Ramos (cell line): Measurements from ENCODE around the gene KRTAP10-10.
"Not testable (repeated sequence)": the region's sequence is repeated elsewhere in the genome, so short reads cannot be mapped to it uniquely, and the experiment has no call there.

Experiments
- in situ Hi-C: fragments of 300-500 bp; cut with MboI; formaldehyde crosslinking; loops from one replicate; pipeline ENCODE4 v1.14.3; 2022; ENCODE audit warnings: low sequenced_read_pairs; ENCODE audit not compliant: unreplicated experiment

Gene KRTAP10-10

GRCh38 chr21:44648557-44649311 is 11.6 kb downstream of the KRTAP10-10 start:
- in situ Hi-C loops = no loop called here

GRCh38 chr21:44649521-44650100 is 12.5 kb downstream of the KRTAP10-10 start:
- in situ Hi-C loops = no loop called here

GRCh38 chr21:44650265-44650972 is 13.3 kb downstream of the KRTAP10-10 start:
- in situ Hi-C loops = no loop called here

GRCh38 chr21:44650973-44651675 is 14.0 kb downstream of the KRTAP10-10 start:
- in situ Hi-C loops = no loop called here

- in situ Hi-C loops = no loop called here
Observed at GRCh38 chr21:44653123-44653522, 16.0 kb downstream of the KRTAP10-10 start.

- in situ Hi-C loops = no loop called here
Observed at GRCh38 chr21:44653656-44654575, 16.8 kb downstream of the KRTAP10-10 start.

- in situ Hi-C loops = no loop called here
Observed at GRCh38 chr21:44654576-44655175, 17.5 kb downstream of the KRTAP10-10 start, which contains the start of gene KRTAP12-4. KRTAP12-4 (minus strand) TSS chr21:44654659; CDS start chr21:44654614, 45 bp downstream.

GRCh38 chr21:44656868-44657267 is 19.7 kb downstream of the KRTAP10-10 start:
- in situ Hi-C loops = no loop called here

- in situ Hi-C loops = no loop called here
Observed at GRCh38 chr21:44657635-44658540, 20.7 kb downstream of the KRTAP10-10 start, which contains the start of gene KRTAP12-3. KRTAP12-3 (plus strand) TSS chr21:44657932; CDS start chr21:44657980, 48 bp downstream.

GRCh38 chr21:44658541-44658910 is 21.4 kb downstream of the KRTAP10-10 start:
- in situ Hi-C loops = no loop called here

GRCh38 chr21:44658913-44659595 is 21.9 kb downstream of the KRTAP10-10 start:
- in situ Hi-C loops = no loop called here

GRCh38 chr21:44661567-44661966 is 24.4 kb downstream of the KRTAP10-10 start:
- in situ Hi-C loops = not testable (repeated sequence)

- in situ Hi-C loops = no loop called here
Observed at GRCh38 chr21:44664691-44665090, 27.5 kb downstream of the KRTAP10-10 start.

GRCh38 chr21:44666401-44667320 is 29.5 kb downstream of the KRTAP10-10 start, which contains the start of gene KRTAP12-2:
KRTAP12-2 (minus strand) TSS chr21:44666927; CDS start chr21:44666886, 41 bp downstream.
- in situ Hi-C loops = no loop called here

- in situ Hi-C loops = no loop called here
Observed at GRCh38 chr21:44667612-44668011, 30.5 kb downstream of the KRTAP10-10 start.
